Stomach smooth muscle (tissue), 2 donors: Measurements from ENCODE around the gene FFAR1.

Source experiments
- H3K27ac ChIP-seq: one replicate; pipeline ENCODE4 v1.7.0; 2013; ENCODE audit warnings: mild to moderate bottlenecking, low read length, inconsistent platforms
- H3K27me3 ChIP-seq, 2 donors: one replicate each; pipeline ENCODE4 v1.7.0; 2013; ENCODE audit warnings: low read length in 2 of 2; ENCODE audit not compliant: insufficient read depth in 2 of 2, control insufficient read depth in 1 of 2
- H3K36me3 ChIP-seq, 2 donors: one replicate each; pipeline ENCODE4 v1.7.0; 2013; ENCODE audit warnings: low read length in 2 of 2; ENCODE audit not compliant: control insufficient read depth in 2 of 2, insufficient read depth in 2 of 2
- H3K4me1 ChIP-seq: one replicate; pipeline ENCODE4 v1.7.0; 2013; ENCODE audit warnings: low read length; ENCODE audit not compliant: control insufficient read depth, insufficient read depth
- H3K4me3 ChIP-seq, 2 donors: one replicate each; pipeline ENCODE4 v1.7.0; 2013; ENCODE audit warnings: low read length in 2 of 2
- H3K9ac ChIP-seq, 2 donors: one replicate each; pipeline ENCODE4 v1.7.0; 2013; ENCODE audit warnings: low read length in 2 of 2, mild to moderate bottlenecking in 1 of 2
- H3K9me3 ChIP-seq, 2 donors: one replicate each; pipeline ENCODE4 v1.7.0; 2013; ENCODE audit warnings: low read length in 2 of 2; ENCODE audit not compliant: control insufficient read depth in 2 of 2
- donor health status: healthy.
- donor health status: Pancreatic carcinoma.

Gene FFAR1

DNA sequence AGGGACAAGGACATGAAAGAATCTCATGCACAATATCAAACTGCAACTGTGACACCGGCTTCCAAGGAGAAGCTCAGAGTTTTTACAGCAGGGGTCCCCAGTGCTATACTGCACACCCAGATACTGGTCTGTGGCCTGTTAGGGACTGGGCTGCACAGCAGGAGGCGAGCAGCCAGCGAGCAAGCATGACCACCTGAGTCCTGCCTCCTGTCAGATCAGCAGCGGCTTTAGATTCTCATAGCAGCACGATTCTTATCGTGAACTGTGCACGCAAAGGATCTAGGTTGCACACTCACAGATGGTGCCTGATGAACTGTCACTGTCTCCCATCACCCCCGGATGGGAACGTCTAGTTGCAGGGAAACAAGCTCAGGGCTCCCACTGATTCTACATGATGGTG is 31.8 kb upstream of the FFAR1 start:
- Histone ChIP-seq H3K36me3 (no peaks in the 10 kb centered on the region), H3K27me3 (peaks cover 3 to 4% of the 10 kb centered on the region in 2 donors), H3K9ac (no peak overlapping the region), H3K9me3 (no peaks in the 10 kb centered on the region), H3K27ac (no peak overlapping the region), H3K4me3 (no peak overlapping the region), H3K4me1 (no peaks in the 10 kb centered on the region)

DNA sequence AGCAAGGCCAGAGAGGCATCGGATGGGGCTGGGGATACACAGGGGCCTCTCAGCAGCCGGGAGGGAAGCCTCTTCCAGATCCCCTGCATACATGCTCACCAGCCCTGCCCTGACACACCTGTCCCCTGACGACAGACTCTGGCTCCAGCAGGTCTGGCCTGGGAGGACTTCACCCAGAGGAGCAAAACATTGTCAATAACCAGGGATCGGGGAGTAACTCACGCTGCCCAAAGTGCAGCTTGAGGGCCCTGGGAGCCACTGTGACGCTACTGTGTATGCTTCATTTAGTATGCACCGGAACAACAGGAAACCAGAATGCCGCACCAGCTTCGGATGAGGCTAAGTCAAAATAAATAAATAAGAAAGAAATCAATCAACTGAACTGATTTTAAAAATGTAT is 31.1 kb upstream of the FFAR1 start:
- peaks cover 3 to 4% of the 10 kb centered on the region in 2 donors for H3K27me3 ChIP-seq
- H3K36me3 ChIP-seq = no peaks in the 10 kb centered on the region
- no peak overlapping the region for H3K4me3 ChIP-seq
- no peak overlapping the region for H3K9ac ChIP-seq
- no peaks in the 10 kb centered on the region for H3K4me1 ChIP-seq
- H3K9me3 ChIP-seq = no peaks in the 10 kb centered on the region
- no peak overlapping the region for H3K27ac ChIP-seq

DNA sequence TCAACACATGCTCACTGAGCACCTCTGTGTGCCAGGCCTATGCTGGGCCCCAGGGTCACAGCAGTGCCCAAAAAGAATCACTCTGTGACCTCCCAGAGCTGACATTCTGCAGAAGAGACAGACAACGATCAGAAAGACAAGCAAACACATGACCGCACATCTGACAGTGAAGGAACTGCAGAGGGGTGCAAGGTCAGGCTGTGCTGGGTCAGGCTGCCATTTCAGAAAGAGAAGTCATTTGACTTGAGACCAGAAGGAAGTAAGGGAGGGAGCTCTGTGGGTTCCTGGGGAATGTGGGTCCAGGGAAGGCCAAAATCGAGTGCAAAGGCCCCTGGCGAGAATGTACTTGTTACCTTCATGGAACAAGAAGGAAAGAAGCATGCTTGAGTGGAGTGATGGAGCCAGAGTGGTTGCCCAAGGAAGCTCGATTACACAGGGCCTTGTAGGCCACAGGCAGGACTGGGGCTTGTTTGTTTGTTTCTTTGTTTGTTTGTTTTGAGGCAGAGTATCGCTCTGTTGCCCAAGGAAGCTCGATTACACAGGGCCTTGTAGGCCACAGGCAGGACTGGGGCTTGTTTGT is 30.1 kb upstream of the FFAR1 start:
- H3K27me3 ChIP-seq = peaks cover 0 to 4% of the 10 kb centered on the region in 2 donors
- H3K4me3 ChIP-seq = no peak overlapping the region
- no peaks in the 10 kb centered on the region for H3K9me3 ChIP-seq
- no peaks in the 10 kb centered on the region for H3K4me1 ChIP-seq
- no peak overlapping the region for H3K27ac ChIP-seq
- H3K9ac ChIP-seq = no peak overlapping the region
- H3K36me3 ChIP-seq = no peaks in the 10 kb centered on the region

DNA sequence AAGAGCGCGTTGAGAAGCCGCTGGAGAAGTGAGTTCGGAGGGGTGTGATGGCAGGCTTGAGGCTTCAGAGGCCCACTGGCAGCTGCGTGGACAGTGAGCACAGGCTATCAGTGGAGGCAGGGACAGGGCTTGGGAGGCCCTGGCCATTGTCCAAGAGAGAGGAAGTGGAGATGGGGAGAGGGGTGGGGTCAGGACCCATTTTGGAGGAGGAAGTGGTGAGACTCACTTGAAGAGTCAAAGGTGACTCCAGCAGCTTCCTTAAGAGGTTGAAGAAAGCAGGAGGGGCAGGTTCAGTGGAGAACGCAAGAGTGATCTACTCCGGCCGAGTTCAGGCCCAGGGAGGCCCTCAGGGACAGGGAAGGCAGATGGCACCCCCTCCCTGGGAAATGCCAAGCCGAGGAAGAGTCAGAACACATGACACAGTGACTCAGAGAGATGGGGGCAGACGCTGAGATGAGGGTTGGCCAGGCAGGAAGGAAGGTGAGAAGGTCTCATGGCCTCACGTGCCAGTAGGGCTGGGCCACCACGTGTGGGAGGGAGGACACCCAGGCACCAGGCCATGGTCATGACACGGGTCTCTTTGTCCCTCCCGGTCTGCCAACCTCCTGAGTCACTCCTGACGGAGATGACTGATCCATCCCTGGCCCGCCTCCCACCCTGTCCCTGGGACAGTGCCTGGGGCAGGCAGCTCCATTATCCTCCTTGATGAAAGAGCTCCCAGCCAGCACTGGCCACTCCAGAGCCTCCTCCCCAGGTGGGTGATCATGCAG is 28.8 kb upstream of the FFAR1 start:
- Histone ChIP-seq H3K36me3 (no peaks in the 10 kb centered on the region), H3K27ac (no peak overlapping the region), H3K4me3 (no peak overlapping the region), H3K9ac (no peak overlapping the region), H3K4me1 (no peaks in the 10 kb centered on the region), H3K27me3 (peaks cover 0 to 4% of the 10 kb centered on the region in 2 donors), H3K9me3 (no peaks in the 10 kb centered on the region)

DNA sequence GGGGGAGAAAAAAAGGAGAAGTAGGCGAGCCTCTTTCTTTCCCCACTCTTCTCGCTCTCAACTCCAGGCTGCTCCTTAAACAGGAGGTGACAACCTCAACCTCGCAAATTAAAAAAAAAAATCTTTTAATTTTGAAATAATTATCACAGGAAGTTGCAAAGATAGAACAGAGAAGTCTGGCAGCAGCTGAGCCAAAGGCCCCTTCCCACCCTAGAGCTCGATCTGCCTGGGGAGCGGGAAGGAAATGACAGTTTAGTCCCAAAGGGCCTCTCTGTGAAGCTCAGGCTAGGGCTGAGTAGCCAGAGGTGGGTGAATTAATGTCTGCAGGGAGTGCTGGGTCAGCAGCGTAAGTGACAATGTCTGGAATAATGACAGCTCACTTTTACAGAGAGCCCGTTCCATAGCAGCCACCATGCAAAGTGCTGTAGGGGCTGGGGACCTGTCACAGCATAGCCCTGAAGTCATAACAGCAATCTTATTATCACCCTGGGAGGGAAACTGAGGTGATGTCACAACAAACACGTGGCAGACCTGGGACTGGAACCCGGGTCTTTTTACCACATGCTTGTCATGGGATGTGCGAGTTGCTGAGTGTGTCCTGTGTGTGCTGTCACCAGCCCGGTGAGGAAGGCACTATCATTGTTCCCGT is 27.5 kb upstream of the FFAR1 start:
- Histone ChIP-seq H3K4me3 (no peak overlapping the region), H3K27me3 (peaks cover 0 to 4% of the 10 kb centered on the region in 2 donors), H3K4me1 (no peaks in the 10 kb centered on the region), H3K27ac (no peak overlapping the region), H3K9ac (no peak overlapping the region), H3K36me3 (no peaks in the 10 kb centered on the region), H3K9me3 (no peaks in the 10 kb centered on the region)

DNA sequence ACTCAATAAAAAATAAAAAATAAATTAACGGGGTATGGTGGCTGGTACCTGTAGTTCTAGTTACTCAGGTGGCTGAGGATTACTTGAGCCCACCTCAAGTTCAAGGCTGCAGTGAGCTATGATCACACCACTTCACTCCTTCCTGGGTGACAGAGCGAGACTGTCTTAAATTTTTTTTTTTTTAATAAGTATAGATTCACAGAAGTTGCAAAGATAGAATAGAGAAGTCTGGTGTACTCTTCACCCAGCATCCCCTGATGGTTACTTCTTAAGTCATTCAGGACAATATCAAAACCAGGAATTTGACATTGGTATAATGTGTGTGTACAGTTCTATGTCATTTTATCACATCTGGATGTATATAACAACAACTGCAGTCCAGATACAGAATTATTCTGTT is 26.4 kb upstream of the FFAR1 start:
- Histone ChIP-seq H3K27me3 (peaks cover 0 to 4% of the 10 kb centered on the region in 2 donors), H3K9me3 (no peaks in the 10 kb centered on the region), H3K4me1 (no peaks in the 10 kb centered on the region), H3K4me3 (no peak overlapping the region), H3K36me3 (no peaks in the 10 kb centered on the region), H3K9ac (no peak overlapping the region), H3K27ac (no peak overlapping the region)

DNA sequence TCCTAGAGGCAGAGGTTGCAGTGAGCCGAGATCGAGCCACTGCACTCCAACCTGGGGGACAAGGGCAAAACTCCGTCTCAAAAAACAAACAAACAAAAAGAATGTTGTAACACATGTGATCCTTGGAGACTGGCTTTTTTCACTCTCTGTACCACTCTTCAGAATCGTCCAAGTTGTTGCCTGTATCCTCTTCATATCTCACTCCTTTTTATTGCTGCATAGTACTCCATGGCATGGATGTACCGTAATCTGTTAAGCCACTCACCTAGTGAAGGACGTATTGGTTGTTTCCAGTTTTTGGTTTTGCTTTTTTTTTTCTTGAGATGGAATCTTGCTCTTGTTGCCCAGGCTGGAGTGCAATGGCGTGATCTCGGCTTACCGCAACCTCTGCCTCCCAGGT is 25.7 kb upstream of the FFAR1 start:
- peaks cover 0 to 2% of the 10 kb centered on the region in 2 donors for H3K27me3 ChIP-seq
- H3K9ac ChIP-seq = no peak overlapping the region
- no peaks in the 10 kb centered on the region for H3K36me3 ChIP-seq
- no peaks in the 10 kb centered on the region for H3K4me1 ChIP-seq
- H3K4me3 ChIP-seq = no peak overlapping the region
- no peak overlapping the region for H3K27ac ChIP-seq
- H3K9me3 ChIP-seq = no peaks in the 10 kb centered on the region

DNA sequence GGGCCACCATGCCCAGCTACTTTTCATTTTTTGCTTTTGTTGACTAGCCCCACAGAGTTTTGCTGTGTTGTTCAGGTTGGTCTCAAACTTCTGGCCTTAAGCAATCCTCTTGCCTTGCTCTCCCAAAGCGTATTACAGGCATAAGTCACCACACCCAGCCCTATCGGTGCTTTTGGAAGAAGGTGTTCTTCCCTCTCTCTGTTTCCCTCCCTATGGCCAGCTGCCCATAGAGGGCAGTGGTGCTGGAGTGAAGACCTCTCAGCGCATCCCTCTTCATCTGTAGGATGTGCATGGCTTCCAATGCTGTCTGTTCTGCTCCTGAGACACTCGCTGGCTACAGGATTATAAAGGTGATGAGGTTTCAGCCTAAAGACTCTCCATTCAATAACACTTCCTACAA is 20.1 kb upstream of the FFAR1 start:
- peaks cover 3 to 10% of the 10 kb centered on the region in 2 donors for H3K27me3 ChIP-seq
- no peak overlapping the region for H3K4me3 ChIP-seq
- H3K27ac ChIP-seq = no peak overlapping the region
- H3K9ac ChIP-seq = no peak overlapping the region
- H3K9me3 ChIP-seq = no peaks in the 10 kb centered on the region
- H3K4me1 ChIP-seq = no peaks in the 10 kb centered on the region
- no peaks in the 10 kb centered on the region for H3K36me3 ChIP-seq

DNA sequence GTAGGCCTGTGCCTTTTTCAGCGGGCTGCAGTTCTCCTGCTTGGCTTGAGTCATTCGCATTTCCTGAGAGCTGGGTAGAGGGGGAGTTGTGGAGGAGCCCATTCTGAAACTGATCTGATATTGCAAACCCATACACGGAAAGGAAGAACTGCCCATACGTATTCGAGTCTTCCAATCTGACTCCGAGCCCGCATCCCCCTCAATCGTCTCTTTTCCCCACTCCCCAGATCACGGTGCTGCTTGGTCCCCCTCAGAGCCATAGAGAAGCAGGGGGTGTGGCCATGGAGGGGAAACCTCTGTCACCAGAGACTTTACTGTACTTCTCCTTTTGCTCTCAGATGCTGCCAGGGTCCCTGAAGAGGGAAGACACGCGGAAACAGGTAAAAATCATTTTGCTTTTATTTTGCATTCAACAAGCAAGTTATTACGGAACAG is 18.8 kb upstream of the FFAR1 start, which contains the start of gene CD22:
TSS of gene CD22 (plus strand) at position 337 of the 435 bp plus-strand sequence. CDS start 2,854 bp downstream, outside the sequence.
- H3K9me3 ChIP-seq = no peaks in the 10 kb centered on the region
- H3K9ac ChIP-seq = no peak within 1 kb of the TSS
- H3K27ac ChIP-seq = no peak within 1 kb of the TSS
- no peaks in the 10 kb centered on the region for H3K36me3 ChIP-seq
- no peaks in the 10 kb centered on the region for H3K4me1 ChIP-seq
- H3K4me3 ChIP-seq = no peak within 1 kb of the TSS
- peaks cover 7 to 16% of the 10 kb centered on the region in 2 donors for H3K27me3 ChIP-seq

DNA sequence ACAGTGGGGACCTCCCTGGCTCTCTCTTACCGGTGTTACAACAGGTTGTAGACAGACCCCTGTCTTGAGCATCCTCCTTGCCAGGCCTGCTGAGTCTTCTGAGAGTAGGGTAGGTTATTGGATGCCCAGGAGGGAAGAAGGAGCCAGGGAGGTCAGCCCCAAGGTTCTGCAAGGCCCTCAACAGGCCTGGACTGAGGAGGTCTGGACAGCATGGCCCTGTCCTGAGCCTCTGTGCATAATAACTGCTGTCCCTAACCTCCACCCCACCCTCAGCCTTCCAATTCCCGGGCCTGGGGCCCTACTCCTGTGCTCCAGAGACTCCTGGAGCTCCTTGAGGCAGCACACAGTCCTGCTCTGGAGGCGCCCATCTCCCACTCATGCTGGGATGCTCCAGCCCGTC is 18.4 kb upstream of the FFAR1 start:
- no peak overlapping the region for H3K27ac ChIP-seq
- H3K9ac ChIP-seq = no peak overlapping the region
- no peaks in the 10 kb centered on the region for H3K9me3 ChIP-seq
- H3K4me1 ChIP-seq = no peaks in the 10 kb centered on the region
- no peak overlapping the region for H3K4me3 ChIP-seq
- no peaks in the 10 kb centered on the region for H3K36me3 ChIP-seq
- peaks cover 7 to 16% of the 10 kb centered on the region in 2 donors for H3K27me3 ChIP-seq
